Thymus (tissue), 14 donors: Measurements from ENCODE around the gene PCNX4. TPM values are rescaled to one million over a fixed set of nuclear protein-coding genes. Genes with fewer than 3 reads are reported as not detected.
"Not testable (repeated sequence)": the region's sequence is repeated elsewhere in the genome, so short reads cannot be mapped to it uniquely, and the experiment has no call there.

Experiments used
- DNase-seq, 9 donors: peaks; one replicate each; pipeline ENCODE4 v3.0.0-alpha.2; 2013; ENCODE audit warnings: low spot score in 9 of 9, low read depth in 6 of 9, missing footprints in 1 of 9
- H3K27ac ChIP-seq, 2 donors: one replicate each; pipeline ENCODE4 v1.5.1; 2013; ENCODE audit warnings: control low read depth in 1 of 2, low read depth in 1 of 2, low read length in 1 of 2, mild to moderate bottlenecking in 1 of 2, moderate library complexity in 1 of 2
- H3K27me3 ChIP-seq, 2 donors: one replicate each; pipeline ENCODE4 v1.5.1; 2013; ENCODE audit warnings: low read length in 1 of 2; ENCODE audit not compliant: control insufficient read depth in 2 of 2, insufficient read depth in 1 of 2
- H3K36me3 ChIP-seq, 2 donors: one replicate each; pipeline ENCODE4 v1.5.1; 2013; ENCODE audit warnings: low read length in 1 of 2, mild to moderate bottlenecking in 1 of 2, moderate library complexity in 1 of 2; ENCODE audit not compliant: control insufficient read depth in 2 of 2, insufficient read depth in 2 of 2
- H3K4me1 ChIP-seq, 2 donors: one replicate each; pipeline ENCODE4 v1.5.1; 2013; ENCODE audit warnings: low read length in 2 of 2; ENCODE audit not compliant: control insufficient read depth in 2 of 2, insufficient read depth in 2 of 2
- H3K4me3 ChIP-seq, 2 donors: one replicate each; pipeline ENCODE4 v1.5.1; 2013; ENCODE audit warnings: low read length in 2 of 2, control low read depth in 1 of 2, mild to moderate bottlenecking in 1 of 2
- H3K9me3 ChIP-seq, 2 donors: one replicate each; pipeline ENCODE4 v1.5.1; 2013; ENCODE audit warnings: low read length in 1 of 2, mild to moderate bottlenecking in 1 of 2; ENCODE audit not compliant: control insufficient read depth in 2 of 2, insufficient read depth in 1 of 2
- WGBS: extraction: QIAGEN DNeasy Blood & Tissue Kit; methylation state at CpG from one replicate; pipeline ENCODE4 v1.1.7; 2013; 5-methylcytosine and 5-hydroxymethylcytosine counted together
- long read RNA-seq, 10 donors: transcript quantifications; one replicate each; lab custom pipeline, GENCODE V29; 2026
- polyA plus RNA-seq: library from polyadenylated mRNA; stranded (reverse); fragments of 200-250 nt; gene quantifications from one replicate; pipeline ENCODE4 v1.2.3, GENCODE V29; 2013
- total RNA-seq: library from RNA; stranded (reverse); fragments of 120-200 nt; gene quantifications from one replicate; pipeline ENCODE4 v1.2.4, GENCODE V29; 2013
- donor health status: healthy.

Gene PCNX4
- total RNA-seq (55.3 TPM), polyA plus RNA-seq (38.5 TPM)
- long read RNA-seq, donor 1, full-length matches to known transcripts, result 1 of 1 reads
- long read RNA-seq, donor 1, partial matches to known transcripts, result 0 of 1 reads
- long read RNA-seq, donor 1, other reads (novel, unspliced or antisense), result 0 of 1 reads
- long read RNA-seq, donor 2, result 0 reads
- long read RNA-seq, donor 3, full-length matches to known transcripts, result 4 of 98 reads
- long read RNA-seq, donor 3, partial matches to known transcripts, result 53 of 98 reads
- long read RNA-seq, donor 3, other reads (novel, unspliced or antisense), result 41 of 98 reads
- long read RNA-seq, donor 4, full-length matches to known transcripts, result 2 of 2 reads
- long read RNA-seq, donor 4, partial matches to known transcripts, result 0 of 2 reads
- long read RNA-seq, donor 4, other reads (novel, unspliced or antisense), result 0 of 2 reads
- long read RNA-seq, donor 5, full-length matches to known transcripts, result 6 of 6 reads
- long read RNA-seq, donor 5, partial matches to known transcripts, result 0 of 6 reads
- long read RNA-seq, donor 5, other reads (novel, unspliced or antisense), result 0 of 6 reads
- long read RNA-seq, donor 6, full-length matches to known transcripts, result 2 of 73 reads
- long read RNA-seq, donor 6, partial matches to known transcripts, result 71 of 73 reads
- long read RNA-seq, donor 6, other reads (novel, unspliced or antisense), result 0 of 73 reads
- long read RNA-seq, donor 7, full-length matches to known transcripts, result 6 of 19 reads
- long read RNA-seq, donor 7, partial matches to known transcripts, result 13 of 19 reads
- long read RNA-seq, donor 7, other reads (novel, unspliced or antisense), result 0 of 19 reads
- long read RNA-seq, donor 8, full-length matches to known transcripts, result 2 of 21 reads
- long read RNA-seq, donor 8, partial matches to known transcripts, result 6 of 21 reads
- long read RNA-seq, donor 8, other reads (novel, unspliced or antisense), result 13 of 21 reads
- long read RNA-seq, donor 9, full-length matches to known transcripts, result 3 of 86 reads
- long read RNA-seq, donor 9, partial matches to known transcripts, result 45 of 86 reads
- long read RNA-seq, donor 9, other reads (novel, unspliced or antisense), result 38 of 86 reads
- long read RNA-seq, donor 10, full-length matches to known transcripts, result 3 of 3 reads
- long read RNA-seq, donor 10, partial matches to known transcripts, result 0 of 3 reads
- long read RNA-seq, donor 10, other reads (novel, unspliced or antisense), result 0 of 3 reads

DNA sequence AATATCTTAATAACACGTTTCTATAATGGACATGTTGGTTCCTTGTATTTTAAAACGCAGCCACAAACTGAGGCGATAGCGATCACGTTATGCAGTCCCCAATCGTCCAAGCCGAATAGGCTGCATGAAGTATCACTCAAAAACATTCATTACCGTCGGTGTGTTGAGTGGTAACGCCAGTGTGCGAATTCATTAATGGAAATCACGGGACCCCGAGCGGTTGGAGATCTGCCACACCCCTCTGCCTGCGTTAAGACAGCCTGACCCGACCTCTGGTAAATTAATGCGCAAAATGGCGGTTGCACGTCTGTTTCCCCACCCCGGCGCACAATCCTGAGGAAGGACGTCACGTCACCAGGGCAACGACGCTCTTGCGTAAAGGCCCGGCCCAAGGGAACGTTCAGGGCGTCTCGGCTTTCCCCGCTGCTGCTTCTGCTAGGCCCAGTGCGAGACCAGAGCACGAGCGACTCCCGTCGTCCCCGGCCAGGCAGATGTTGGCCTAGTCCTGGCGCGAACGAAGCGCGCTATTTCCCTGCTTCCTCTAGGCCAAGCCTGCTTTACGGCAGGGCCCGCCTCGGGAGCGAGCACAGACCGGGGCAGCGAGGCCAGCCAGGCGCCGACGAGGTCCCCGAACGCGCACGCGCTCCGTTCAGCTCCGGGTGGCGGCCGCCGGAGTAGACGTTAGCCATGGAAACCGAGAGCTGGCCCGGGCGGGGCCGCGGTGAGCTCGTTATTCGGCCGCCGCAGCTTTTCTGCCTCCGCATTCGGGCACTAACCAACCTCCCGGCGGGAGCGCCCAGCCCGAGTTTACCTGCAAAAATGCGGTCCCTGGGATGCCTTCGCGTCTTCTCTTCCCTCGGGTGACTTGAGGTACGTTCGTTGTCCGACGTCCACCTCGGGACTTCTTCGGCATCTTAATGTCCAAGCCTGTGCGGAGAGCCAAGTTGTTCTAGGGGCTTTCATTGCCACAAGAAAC is at the start of gene PCNX4:
PCNX4 (plus strand) TSS at position 374 of the 976 bp plus-strand sequence. CDS start 15,716 bp downstream, outside the sequence.
- H3K4me1 ChIP-seq, result peaks cover 10 to 15% of the 10 kb centered on the region in 2 donors
- peak within 1 kb of the TSS; percentile 73 to 86 for H3K4me3 ChIP-seq
- WGBS, result under 1% methylated on average over 88 of the region's 88 CpGs
- DNase-seq, result peak; percentile 95 to 99 (median 97)
- peak within 1 kb of the TSS; percentile 93 to 99 for H3K27ac ChIP-seq
- no peaks in the 10 kb centered on the region for H3K36me3 ChIP-seq
- no peaks in the 10 kb centered on the region for H3K27me3 ChIP-seq
- no peaks in the 10 kb centered on the region for H3K9me3 ChIP-seq

DNA sequence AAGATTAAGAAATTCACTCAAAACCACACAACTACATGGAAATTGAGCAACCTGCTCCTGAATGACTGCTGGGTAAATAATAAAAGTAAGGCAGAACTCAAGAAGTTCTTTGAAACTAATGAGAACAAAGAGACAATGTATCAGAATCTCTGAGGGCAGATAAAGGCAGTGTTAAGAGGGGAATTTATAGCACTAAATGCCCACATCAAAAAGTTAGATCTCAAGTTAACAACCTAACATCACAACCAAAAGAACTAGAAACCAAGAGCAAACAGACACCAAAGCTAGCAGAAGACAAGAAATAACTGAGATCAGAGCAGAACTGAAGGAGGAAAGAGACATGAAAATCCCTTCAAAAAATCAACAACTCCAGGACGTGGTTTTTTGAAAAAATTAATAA is 43.7 kb upstream of the PCNX4 start:
- DNase-seq, result peak in 1 of 9 donors; percentile 11
- H3K27ac ChIP-seq, H3K4me3 ChIP-seq, H3K9me3 ChIP-seq, H3K4me1 ChIP-seq, H3K36me3 ChIP-seq, H3K27me3 ChIP-seq: not testable (repeated sequence)
- WGBS, result 37% methylated on average over 1 of the region's 1 CpG

DNA sequence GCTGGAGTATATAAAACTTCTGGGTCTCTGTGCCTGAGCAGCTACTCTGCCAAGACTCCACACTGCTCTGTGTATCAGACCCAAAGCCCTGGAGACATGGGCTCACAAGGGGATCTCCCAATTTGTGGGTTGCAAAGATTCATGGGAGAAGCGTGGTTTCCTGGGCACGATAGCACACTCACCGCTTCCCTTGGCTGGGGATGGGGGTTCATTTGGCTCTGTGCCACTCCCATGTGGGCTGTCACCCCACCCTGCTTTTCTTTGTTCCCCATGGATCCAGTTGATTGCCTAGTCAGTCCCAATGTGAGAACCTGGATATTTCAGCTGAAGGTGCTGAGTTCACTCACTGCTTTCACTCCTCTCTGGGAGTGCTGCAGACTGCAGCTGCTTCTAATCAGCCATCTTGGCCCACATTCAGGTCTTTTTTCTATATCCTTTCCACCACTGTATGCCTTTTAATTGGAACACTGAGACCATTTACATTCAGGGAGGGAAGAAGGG is 40.0 kb upstream of the PCNX4 start:
- H3K4me3 ChIP-seq, result no peak overlapping the region
- H3K27ac ChIP-seq, result no peak overlapping the region
- no peaks in the 10 kb centered on the region for H3K9me3 ChIP-seq
- 37% methylated on average over 3 of the region's 3 CpGs for WGBS
- H3K4me1 ChIP-seq, result no peaks in the 10 kb centered on the region
- no peaks in the 10 kb centered on the region for H3K27me3 ChIP-seq
- no peaks in the 10 kb centered on the region for H3K36me3 ChIP-seq
- DNase-seq, result peak in 1 of 9 donors; percentile 15

DNA sequence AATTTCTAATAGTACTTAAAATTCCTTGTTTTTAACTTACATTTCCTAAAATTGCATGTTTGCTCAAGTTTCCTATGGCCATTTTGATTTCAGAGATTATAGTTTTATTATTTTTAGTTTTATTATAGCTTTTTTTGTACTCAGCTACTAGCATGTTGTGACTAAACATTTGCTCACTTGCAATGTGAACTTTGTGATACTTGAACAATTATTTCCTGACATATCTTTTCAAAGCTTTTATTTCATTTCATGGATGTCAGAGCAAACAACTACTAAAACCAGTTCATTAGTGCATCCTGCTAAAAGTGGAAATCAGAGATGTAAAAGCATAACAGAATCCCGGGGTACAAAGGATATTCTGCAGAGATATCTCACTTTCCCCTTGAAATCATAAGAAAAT is 33.6 kb upstream of the PCNX4 start:
- no peaks in the 10 kb centered on the region for H3K4me1 ChIP-seq
- no peak overlapping the region for H3K27ac ChIP-seq
- no peak overlapping the region for H3K4me3 ChIP-seq
- no peak for DNase-seq
- WGBS, result 93% methylated on average over 1 of the region's 1 CpG
- H3K36me3 ChIP-seq, result no peaks in the 10 kb centered on the region
- no peaks in the 10 kb centered on the region for H3K27me3 ChIP-seq
- H3K9me3 ChIP-seq, result no peaks in the 10 kb centered on the region

DNA sequence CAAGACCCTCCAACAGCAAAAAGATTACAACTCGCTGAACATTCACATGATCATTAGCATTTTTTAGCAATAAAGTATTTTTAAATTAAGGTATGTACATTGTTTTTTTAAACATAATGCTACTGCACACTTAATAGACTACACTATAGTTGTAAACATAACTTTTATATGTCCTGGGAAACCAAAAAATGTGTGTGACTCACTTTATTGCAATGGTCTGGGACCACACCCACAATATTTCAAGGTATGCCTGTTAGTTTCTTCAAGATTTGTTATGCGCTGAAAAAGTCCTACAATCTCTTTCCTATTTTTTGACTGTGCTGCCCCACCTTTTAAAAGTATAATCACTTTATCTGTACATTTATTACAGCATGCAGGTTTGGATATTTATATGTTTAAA is 30.4 kb upstream of the PCNX4 start:
- no peaks in the 10 kb centered on the region for H3K27me3 ChIP-seq
- no peaks in the 10 kb centered on the region for H3K36me3 ChIP-seq
- no peak overlapping the region for H3K4me3 ChIP-seq
- H3K4me1 ChIP-seq, result no peaks in the 10 kb centered on the region
- 96% methylated on average over 2 of the region's 2 CpGs for WGBS
- no peak overlapping the region for H3K27ac ChIP-seq
- no peaks in the 10 kb centered on the region for H3K9me3 ChIP-seq
- no peak for DNase-seq

DNA sequence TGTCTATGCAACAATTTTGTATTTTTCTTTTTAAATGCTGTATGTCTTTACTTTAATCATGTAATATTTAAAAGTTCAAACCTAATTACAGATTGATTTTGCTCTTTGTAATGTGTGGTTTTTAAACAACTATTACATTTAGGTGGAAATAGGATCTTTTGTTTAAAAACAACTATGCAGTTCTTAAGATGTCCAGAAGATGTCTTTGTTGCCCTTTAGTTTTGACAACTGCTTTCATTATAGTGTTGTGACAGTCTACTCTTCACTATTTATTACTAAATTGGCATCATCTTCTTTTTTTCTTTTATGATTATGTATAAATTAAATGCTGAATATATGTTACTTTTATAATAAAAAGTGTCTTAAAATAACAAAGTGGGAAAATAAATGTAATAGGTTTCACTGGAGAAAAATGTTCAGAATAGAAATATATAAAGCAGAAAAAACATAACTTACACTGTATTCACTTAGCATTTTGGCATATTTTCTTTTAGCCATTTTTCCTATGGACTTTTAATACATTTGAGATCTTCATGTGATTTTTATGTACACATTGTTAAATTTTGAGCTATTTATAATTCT is 27.1 kb upstream of the PCNX4 start:
- H3K4me1 ChIP-seq, result no peaks in the 10 kb centered on the region
- peak in 6 of 9 donors; percentile 4 to 61 (median 12) for DNase-seq
- H3K36me3 ChIP-seq, result no peaks in the 10 kb centered on the region
- H3K27me3 ChIP-seq, result no peaks in the 10 kb centered on the region
- no peaks in the 10 kb centered on the region for H3K9me3 ChIP-seq
- H3K4me3 ChIP-seq, result no peak overlapping the region
- H3K27ac ChIP-seq, result no peak overlapping the region

DNA sequence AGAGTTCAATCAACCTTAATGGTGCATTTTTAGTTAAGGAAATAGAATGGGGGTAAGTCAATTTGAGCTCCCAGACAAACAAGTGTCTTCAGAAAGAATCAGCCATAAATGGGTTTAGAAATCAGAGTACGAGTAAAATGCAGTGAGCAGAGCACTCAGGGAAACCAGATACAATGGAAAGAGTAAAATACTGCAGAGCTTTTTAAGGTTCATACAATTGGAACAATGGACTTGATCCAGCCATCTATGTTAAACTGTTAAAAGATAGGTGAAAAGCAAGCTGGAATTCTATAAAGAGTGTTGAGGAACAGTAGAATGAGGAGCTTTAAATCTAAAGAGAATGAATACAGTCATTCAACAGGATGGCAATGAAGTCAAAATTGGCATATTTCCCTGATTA is 23.8 kb upstream of the PCNX4 start:
- Histone ChIP-seq H3K36me3 (no peaks in the 10 kb centered on the region), H3K9me3 (no peaks in the 10 kb centered on the region), H3K27ac (no peak overlapping the region), H3K27me3 (no peaks in the 10 kb centered on the region), H3K4me1 (no peaks in the 10 kb centered on the region), H3K4me3 (no peak overlapping the region)
- no peak for DNase-seq
- WGBS, result 97% methylated on average over 1 of the region's 1 CpG

DNA sequence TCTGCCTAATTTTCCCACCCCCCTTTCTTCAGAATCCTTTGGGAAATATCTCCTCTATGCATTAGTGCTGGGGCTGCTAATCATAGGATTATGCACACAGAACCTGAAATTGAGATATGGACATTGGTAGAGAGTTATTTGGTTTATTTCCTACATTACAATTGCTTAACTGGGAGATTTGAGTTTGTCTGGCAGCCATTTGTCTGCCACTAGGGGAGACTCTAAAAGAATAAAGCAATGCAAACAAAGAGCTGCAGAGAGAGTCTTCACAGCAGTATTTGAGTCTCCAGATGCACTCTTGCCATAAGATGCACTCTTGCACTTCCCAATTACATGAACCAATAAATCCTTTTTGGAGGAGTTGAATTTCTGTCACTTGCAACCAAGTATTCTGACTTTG is 12.0 kb upstream of the PCNX4 start:
- H3K27me3 ChIP-seq, result no peaks in the 10 kb centered on the region
- H3K4me3 ChIP-seq, result no peak overlapping the region
- H3K4me1 ChIP-seq, result no peaks in the 10 kb centered on the region
- DNase-seq, result no peak
- H3K9me3 ChIP-seq, result no peaks in the 10 kb centered on the region
- H3K27ac ChIP-seq, result no peak overlapping the region
- no peaks in the 10 kb centered on the region for H3K36me3 ChIP-seq
